ENCODE data around the gene PARN.

GRCh38 chr16:14449790-14450480 is 180.1 kb downstream of the PARN start:
- no peak for TF ChIP-seq POLR2AphosphoS5 (IDR thresholded peaks at IDR 0.05; ENCODE audit: borderline replicate concordance, low read depth, low read length)
- TF ChIP-seq FOXP2 (optimal IDR thresholded peaks at IDR 0.05; ENCODE audit: control extremely low read depth, extremely low read length, insufficient read depth): no peak
